Adipose tissue (tissue), 3 donors: ENCODE results near the gene SLC3A2. TPM values are rescaled to one million over a fixed set of nuclear protein-coding genes. Genes with fewer than 3 reads are reported as not detected.

Experiments
- polyA plus RNA-seq, 3 donors: library from polyadenylated mRNA; stranded (reverse); fragments of 200-250 nt; gene quantifications; one replicate each; pipeline ENCODE4 v1.2.3, GENCODE V29; 2013
- donor health status: healthy with polysubstance abuse.
- donor health status: Bipolar disorder and iron deficiency.
- donor health status: healthy.

SLC3A2 gene
- polyA plus RNA-seq, 3 donors: 62.6 to 146 (median 103) TPM

Other genes starting within 250 kb of the SLC3A2 start
- gene GANAB, start 234.3 kb upstream of the SLC3A2 start, polyA plus RNA-seq: 100 to 1,000 TPM in 1 of 3 donors, 10 to 100 TPM in 2; 61.7 to 122 (median 86.9) TPM
- gene INTS5, start 227.6 kb upstream of the SLC3A2 start, polyA plus RNA-seq: 10 to 100 TPM in 1 of 3 donors, 1 to 10 TPM in 2; 6.6 to 12.2 (median 7.8) TPM
- 10 to 100 TPM; 46.5 to 78.3 (median 72.4) TPM for gene C11orf98, start 215.7 kb upstream of the SLC3A2 start, polyA plus RNA-seq
- 10 to 100 TPM in 2 of 3 donors, 1 to 10 TPM in 1; 9.7 to 18.6 (median 11.6) TPM for gene CSKMT, start 215.6 kb upstream of the SLC3A2 start, polyA plus RNA-seq
- 10 to 100 TPM in 2 of 3 donors, 1 to 10 TPM in 1; 9.4 to 16.0 (median 10.2) TPM for gene UQCC3, start 209.2 kb upstream of the SLC3A2 start, polyA plus RNA-seq
- 1 to 10 TPM; 2.4 to 5.2 (median 4.4) TPM for gene LBHD1, start 208.6 kb upstream of the SLC3A2 start, polyA plus RNA-seq
- 100 to 1,000 TPM; 127 to 237 (median 188) TPM for gene UBXN1, start 201.8 kb upstream of the SLC3A2 start, polyA plus RNA-seq
- 10 to 100 TPM in 2 of 3 donors, 1 to 10 TPM in 1; 4.3 to 39.1 (median 17.7) TPM for gene LRRN4CL, start 191.4 kb upstream of the SLC3A2 start, polyA plus RNA-seq
- 10 to 100 TPM; 45.9 to 61.7 (median 46.3) TPM for gene BSCL2, start 173.5 kb upstream of the SLC3A2 start, polyA plus RNA-seq
- gene GNG3, start 173.2 kb upstream of the SLC3A2 start, polyA plus RNA-seq: under 1 TPM in 2 of 3 donors, not detected in 1; 0.09 to 0.12 TPM
- 10 to 100 TPM; 17.2 to 34.2 (median 23.1) TPM for gene HNRNPUL2, start 153.4 kb upstream of the SLC3A2 start, polyA plus RNA-seq
- 10 to 100 TPM; 15.1 to 30.1 (median 16.2) TPM for gene TTC9C, start 152.4 kb upstream of the SLC3A2 start, polyA plus RNA-seq
- 1 to 10 TPM; 1.7 to 4.2 (median 2.9) TPM for gene ZBTB3, start 126.7 kb upstream of the SLC3A2 start, polyA plus RNA-seq
- gene POLR2G, start 119.3 kb upstream of the SLC3A2 start, polyA plus RNA-seq: 100 to 1,000 TPM in 1 of 3 donors, 10 to 100 TPM in 2; 53.7 to 104 (median 86.3) TPM
- gene TAF6L, start 109.5 kb upstream of the SLC3A2 start, polyA plus RNA-seq: 10 to 100 TPM; 13.1 to 18.2 (median 14.7) TPM
- gene TMEM179B, start 93.5 kb upstream of the SLC3A2 start, polyA plus RNA-seq: 10 to 100 TPM; 46.0 to 65.1 (median 48.4) TPM
- gene TMEM223, start 88.9 kb upstream of the SLC3A2 start, polyA plus RNA-seq: 10 to 100 TPM; 16.2 to 19.9 (median 19.3) TPM
- 10 to 100 TPM; 45.1 to 85.1 (median 68.3) TPM for gene NXF1, start 75.5 kb upstream of the SLC3A2 start, polyA plus RNA-seq
- gene STX5, start 48.8 kb upstream of the SLC3A2 start, polyA plus RNA-seq: 10 to 100 TPM; 29.6 to 40.2 (median 32.2) TPM
- not detected for gene TEX54, start 48.1 kb upstream of the SLC3A2 start, polyA plus RNA-seq
- 10 to 100 TPM; 21.3 to 52.5 (median 37.5) TPM for gene WDR74, start 41.3 kb upstream of the SLC3A2 start, polyA plus RNA-seq
- under 1 TPM in 1 of 3 donors, not detected in 2; 0.10 TPM for gene CHRM1, start 40.5 kb downstream of the SLC3A2 start, polyA plus RNA-seq
- not detected for gene SLC22A6, start 104.1 kb downstream of the SLC3A2 start, polyA plus RNA-seq
- not detected for gene SLC22A8, start 134.9 kb downstream of the SLC3A2 start, polyA plus RNA-seq